Neural cell (in vitro differentiated cells): Measurements from ENCODE around the gene ACP4. TPM values are rescaled to one million over a fixed set of nuclear protein-coding genes. Genes with fewer than 3 reads are reported as not detected.
"Not testable (repeated sequence)": the region's sequence is repeated elsewhere in the genome, so short reads cannot be mapped to it uniquely, and the experiment has no call there.

Source experiments
- H2AFZ ChIP-seq: fragments of 200-600, 300-800 bp; sonication (generic), shearing (Covaris generic); 2 replicates; pipeline ENCODE4 v1.6.0; 2014; ENCODE audit warnings: low read depth, mild to moderate bottlenecking, antibody characterized with exemption, low read length, moderate library complexity
- H3F3A ChIP-seq: fragments of 200-600 bp; shearing (Covaris generic); 2 replicates; pipeline ENCODE4 v1.6.1; 2016; ENCODE audit warnings: mild to moderate bottlenecking, moderate library complexity, mixed read lengths, antibody characterized with exemption, low read length; ENCODE audit not compliant: insufficient read depth, poor library complexity, severe bottlenecking
- H3K27ac ChIP-seq: fragments of 200-600, 300-800 bp; sonication (generic), shearing (Covaris generic); 2 replicates; pipeline ENCODE4 v1.5.1; 2014; ENCODE audit warnings: mild to moderate bottlenecking, low read length, moderate library complexity
- H3K27me3 ChIP-seq: fragments of 300-800, 200-600 bp; sonication (generic), shearing (Covaris generic); 2 replicates; pipeline ENCODE4 v1.6.0; 2014; ENCODE audit warnings: mild to moderate bottlenecking, low read depth, low read length, moderate library complexity; ENCODE audit not compliant: insufficient read depth
- H3K36me3 ChIP-seq: fragments of 300-800, 200-600 bp; sonication (generic), shearing (Covaris generic); 2 replicates; pipeline ENCODE4 v1.5.1; 2014; ENCODE audit warnings: mild to moderate bottlenecking, antibody characterized with exemption, low read length, moderate library complexity; ENCODE audit not compliant: insufficient read depth
- H3K4me2 ChIP-seq: fragments of 300-800, 200-600 bp; sonication (generic), shearing (Covaris generic); 2 replicates; pipeline ENCODE4 v1.6.0; 2014; ENCODE audit warnings: mild to moderate bottlenecking, low read length
- H3K4me3 ChIP-seq: fragments of 300-800, 200-600 bp; sonication (generic), shearing (Covaris generic); 2 replicates; pipeline ENCODE4 v1.5.1; 2014; ENCODE audit warnings: mild to moderate bottlenecking, low read length, moderate library complexity
- H3K79me2 ChIP-seq: fragments of 200-600 bp; shearing (Covaris generic); replicated peaks from 2 replicates; pipeline ENCODE4 v1.6.0; 2014; ENCODE audit warnings: mild to moderate bottlenecking, low read length, moderate library complexity; ENCODE audit not compliant: insufficient read depth
- H3K9ac ChIP-seq: fragments of 300-800, 200-600 bp; sonication (generic), shearing (Covaris generic); 2 replicates; pipeline ENCODE4 v1.6.1; 2016; ENCODE audit warnings: mild to moderate bottlenecking, low read length, mixed read lengths
- H3K9me2 ChIP-seq: fragments of 200-600 bp; shearing (Covaris generic); 2 replicates; pipeline ENCODE4 v1.6.1; 2016; ENCODE audit warnings: mild to moderate bottlenecking, low read length, mixed read lengths; ENCODE audit not compliant: insufficient read depth
- H3K9me3 ChIP-seq: fragments of 200-600, 300-800 bp; sonication (generic), shearing (Covaris generic); 2 replicates; pipeline ENCODE4 v1.6.1; 2016; ENCODE audit warnings: mild to moderate bottlenecking, mixed run types, low read length, moderate library complexity, mixed read lengths
- H4K20me1 ChIP-seq: fragments of 200-600 bp; shearing (Covaris generic); 2 replicates; pipeline ENCODE4 v1.6.1; 2016; ENCODE audit warnings: mild to moderate bottlenecking, mixed run types; ENCODE audit not compliant: insufficient read depth
- CTCF ChIP-seq: fragments of 450-650 bp; IDR thresholded peaks from 2 replicates; pipeline ENCODE4 v1.5.1; 2014; ENCODE audit warnings: antibody characterized with exemption, mild to moderate bottlenecking, moderate library complexity; ENCODE audit not compliant: poor library complexity, severe bottlenecking
- EP300 ChIP-seq: fragments of 450-650 bp; conservative IDR thresholded peaks from 2 replicates; pipeline ENCODE4 v1.6.1; 2014; ENCODE audit warnings: antibody characterized with exemption, mild to moderate bottlenecking, moderate library complexity; ENCODE audit not compliant: poor library complexity, severe bottlenecking
- EZH2 ChIP-seq: fragments of 200-600, 300-800 bp; shearing (Covaris generic), sonication (generic); IDR thresholded peaks from 2 replicates; pipeline ENCODE4 v1.6.1; 2014; ENCODE audit warnings: antibody characterized with exemption, low read length, borderline replicate concordance, mild to moderate bottlenecking; ENCODE audit not compliant: insufficient read depth, poor library complexity, severe bottlenecking
- MXI1 ChIP-seq: fragments of 450-650 bp; conservative IDR thresholded peaks from 2 replicates; pipeline ENCODE4 v1.6.1; 2014; ENCODE audit warnings: antibody characterized with exemption, mild to moderate bottlenecking; ENCODE audit not compliant: poor library complexity, severe bottlenecking
- POLR2AphosphoS5 ChIP-seq: IDR thresholded peaks from 2 replicates; pipeline ENCODE4 v1.6.1; 2012
- RAD21 ChIP-seq: fragments of 450-650 bp; conservative IDR thresholded peaks from 2 replicates; pipeline ENCODE4 v1.6.1; 2014; ENCODE audit warnings: antibody characterized with exemption, mild to moderate bottlenecking, moderate library complexity
- REST ChIP-seq: IDR thresholded peaks from 2 replicates; pipeline ENCODE4 v1.6.1; 2012; ENCODE audit warnings: borderline replicate concordance
- SMC3 ChIP-seq: fragments of 450-650 bp; conservative IDR thresholded peaks from 2 replicates; pipeline ENCODE4 v1.6.1; 2014; ENCODE audit warnings: antibody characterized with exemption, mild to moderate bottlenecking, moderate library complexity; ENCODE audit not compliant: poor library complexity
- TAF1 ChIP-seq: IDR thresholded peaks from 2 replicates; pipeline ENCODE4 v1.6.1; 2012; ENCODE audit warnings: low read depth
- polyA plus RNA-seq: library from polyadenylated mRNA; depleted of rRNA; stranded (reverse); fragments of >200 nt; gene quantifications from 2 replicates; pipeline ENCODE4 v1.2.3, GENCODE V29; 2014

Gene ACP4
- polyA plus RNA-seq, 1 donor from 2014 or later: not detected

DNA sequence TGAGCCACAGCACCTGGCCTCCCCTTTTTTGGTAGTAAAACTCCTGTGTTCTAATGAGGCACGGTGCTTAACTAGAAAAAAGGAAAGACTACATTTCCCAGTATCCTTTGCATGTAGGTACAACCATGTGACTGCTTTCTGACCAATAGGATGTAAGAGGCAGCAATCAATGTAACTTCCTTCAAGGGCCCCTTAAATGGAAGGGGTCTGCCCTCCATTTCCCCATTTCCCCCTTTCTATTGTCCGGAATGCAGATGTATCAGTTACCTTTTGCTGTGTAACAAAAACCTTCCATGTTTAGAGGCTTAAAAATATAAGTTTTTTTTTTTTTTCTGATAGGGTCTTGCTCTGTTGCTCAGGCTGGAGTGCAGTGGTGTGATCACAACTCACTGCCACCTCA is 17.7 kb upstream of the ACP4 start:
- no peak overlapping the region for H3K27ac ChIP-seq
- H3K79me2 ChIP-seq: no peaks in the 10 kb centered on the region
- H3F3A ChIP-seq: no peaks in the 10 kb centered on the region
- no peaks in the 10 kb centered on the region for H3K9me2 ChIP-seq
- H3K4me2 ChIP-seq: no peak overlapping the region
- H3K36me3 ChIP-seq: no peaks in the 10 kb centered on the region
- no peak overlapping the region for H2AFZ ChIP-seq
- H4K20me1 ChIP-seq: no peaks in the 10 kb centered on the region
- no peaks in the 10 kb centered on the region for H3K9me3 ChIP-seq
- peaks cover 6% of the 10 kb centered on the region for H3K27me3 ChIP-seq
- no peak overlapping the region for H3K9ac ChIP-seq
- no peak for TF ChIP-seq REST
- no peak for TF ChIP-seq POLR2AphosphoS5
- no peak for TF ChIP-seq EP300
- no peak for TF ChIP-seq SMC3
- no peak for TF ChIP-seq MXI1
- TF ChIP-seq TAF1: no peak
- no peak for TF ChIP-seq EZH2
- TF ChIP-seq CTCF: no peak
- no peak for TF ChIP-seq RAD21
- no peak overlapping the region for H3K4me3 ChIP-seq

- H3K27ac ChIP-seq, H3K9ac ChIP-seq, H3K9me2 ChIP-seq, H3K4me2 ChIP-seq, H3F3A ChIP-seq, H3K4me3 ChIP-seq, H2AFZ ChIP-seq, H4K20me1 ChIP-seq, H3K36me3 ChIP-seq, H3K79me2 ChIP-seq, H3K9me3 ChIP-seq: not testable (repeated sequence)
- H3K27me3 ChIP-seq: peaks cover 11% of the 10 kb centered on the region
Measured at GRCh38 chr19:50772912-50773311, 17.3 kb upstream of the ACP4 start.

DNA sequence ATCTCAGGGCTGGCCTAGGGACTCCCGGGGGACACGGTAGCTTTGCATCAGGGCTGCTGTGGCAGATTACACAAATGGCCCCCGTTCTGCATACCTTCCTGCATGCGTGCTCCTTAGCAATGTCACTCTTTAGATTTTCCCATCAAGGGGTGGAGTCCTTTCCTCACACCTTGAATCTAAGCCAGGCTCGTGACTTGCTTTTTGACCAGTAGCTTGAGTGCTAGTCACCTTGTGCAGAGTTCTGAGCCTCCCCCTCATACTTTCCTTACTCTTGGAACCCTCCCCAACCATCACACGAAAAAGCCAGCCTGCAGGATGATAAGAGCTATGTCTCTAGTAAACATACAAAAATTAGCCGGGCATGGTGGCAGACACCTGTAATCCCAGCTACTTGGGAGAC is 16.8 kb upstream of the ACP4 start:
- H3K4me3 ChIP-seq, H4K20me1 ChIP-seq, H3K36me3 ChIP-seq, H3K4me2 ChIP-seq, H3K9ac ChIP-seq, H3K9me2 ChIP-seq, H3F3A ChIP-seq, H3K79me2 ChIP-seq, H3K27ac ChIP-seq, H3K9me3 ChIP-seq, H2AFZ ChIP-seq: not testable (repeated sequence)
- peaks cover 16% of the 10 kb centered on the region for H3K27me3 ChIP-seq
